Neural crest cell (in vitro differentiated cells): ENCODE data around the gene ZKSCAN3. TPM values are rescaled to one million over a fixed set of nuclear protein-coding genes. Genes with fewer than 3 reads are reported as not detected.
"Not testable (repeated sequence)": the region's sequence is repeated elsewhere in the genome, so short reads cannot be mapped to it uniquely, and the experiment has no call there.

ENCODE experiments used
- DNase-seq: peaks from one replicate; pipeline ENCODE4 v3.0.0; 2021; ENCODE audit warnings: low read depth, mixed read lengths, low spot score
- H3K27ac Mint-ChIP-seq: one replicate; pipeline ENCODE4 v1.8.0; 2021; ENCODE audit warnings: mild to moderate bottlenecking, mixed read lengths; ENCODE audit not compliant: unreplicated experiment
- H3K27me3 Mint-ChIP-seq: 2 replicates; pipeline ENCODE4 v1.8.0; 2021; ENCODE audit warnings: low read depth, mild to moderate bottlenecking, mixed read lengths
- H3K36me3 Mint-ChIP-seq: 2 replicates; pipeline ENCODE4 v1.8.0; 2021; ENCODE audit warnings: low read depth, mild to moderate bottlenecking, mixed read lengths
- H3K4me1 Mint-ChIP-seq: 2 replicates; pipeline ENCODE4 v1.8.0; 2021; ENCODE audit warnings: mixed read lengths
- H3K4me3 Mint-ChIP-seq: one replicate; pipeline ENCODE4 v1.8.0; 2021; ENCODE audit warnings: mild to moderate bottlenecking, mixed read lengths
- H3K9me3 Mint-ChIP-seq: 2 replicates; pipeline ENCODE4 v1.8.0; 2021; ENCODE audit warnings: mixed read lengths
- CTCF ChIP-seq: fragments of 200-600 bp; sonication (generic); conservative IDR thresholded peaks from 2 replicates; pipeline ENCODE4 v1.5.0; 2021; ENCODE audit warnings: antibody characterized with exemption, mild to moderate bottlenecking
- total RNA-seq: library from RNA; stranded (reverse); gene quantifications from 2 replicates; pipeline ENCODE4 v1.2.1, GENCODE V29; 2021

The ZKSCAN3 gene
- total RNA-seq, 1 donor from 2014 or later: 11.5 TPM

GRCh38 chr6:28315628-28316027 lies 34.1 kb upstream of the ZKSCAN3 start:
- TF ChIP-seq CTCF: no peak
- no peaks in the 10 kb centered on the region for H3K27me3 Mint-ChIP-seq
- H3K36me3 Mint-ChIP-seq: peaks cover 10% of the 10 kb centered on the region
- H3K4me3 Mint-ChIP-seq: no peak overlapping the region
- DNase-seq: no peak
- H3K9me3 Mint-ChIP-seq: peaks cover under 1% of the 10 kb centered on the region
- no peak overlapping the region for H3K27ac Mint-ChIP-seq
- H3K4me1 Mint-ChIP-seq: no peaks in the 10 kb centered on the region

- H3K27me3 Mint-ChIP-seq, H3K4me1 Mint-ChIP-seq, H3K27ac Mint-ChIP-seq, DNase-seq, H3K36me3 Mint-ChIP-seq, H3K4me3 Mint-ChIP-seq, H3K9me3 Mint-ChIP-seq: not testable (repeated sequence)
Observed at GRCh38 chr6:28317866-28318265, 31.9 kb upstream of the ZKSCAN3 start.

- Mint-ChIP-seq H3K9me3 (peaks cover 20% of the 10 kb centered on the region), H3K27me3 (no peaks in the 10 kb centered on the region), H3K4me3 (no peak overlapping the region), H3K36me3 (peaks cover 31% of the 10 kb centered on the region), H3K27ac (no peak overlapping the region), H3K4me1 (no peaks in the 10 kb centered on the region)
- no peak for TF ChIP-seq CTCF
- no peak for DNase-seq
Observed at GRCh38 chr6:28322661-28323060, 27.1 kb upstream of the ZKSCAN3 start.

GRCh38 chr6:28323813-28324424 lies 25.8 kb upstream of the ZKSCAN3 start:
- Mint-ChIP-seq H3K27me3 (no peaks in the 10 kb centered on the region), H3K9me3 (peaks cover 25% of the 10 kb centered on the region), H3K4me1 (no peaks in the 10 kb centered on the region), H3K27ac (no peak overlapping the region), H3K36me3 (peaks cover 36% of the 10 kb centered on the region), H3K4me3 (no peak overlapping the region)
- DNase-seq: no peak
- no peak for TF ChIP-seq CTCF

GRCh38 chr6:28326371-28326948 lies 23.3 kb upstream of the ZKSCAN3 start:
- Mint-ChIP-seq H3K36me3 (peaks cover 40% of the 10 kb centered on the region), H3K4me1 (no peaks in the 10 kb centered on the region), H3K4me3 (no peak overlapping the region), H3K27ac (no peak overlapping the region), H3K27me3 (no peaks in the 10 kb centered on the region), H3K9me3 (peaks cover 32% of the 10 kb centered on the region)
- no peak for DNase-seq
- TF ChIP-seq CTCF: no peak

- H3K27me3 Mint-ChIP-seq: no peaks in the 10 kb centered on the region
- no peak for DNase-seq
- no peak overlapping the region for H3K4me3 Mint-ChIP-seq
- H3K9me3 Mint-ChIP-seq: peaks cover 36% of the 10 kb centered on the region
- H3K27ac Mint-ChIP-seq: no peak overlapping the region
- peaks cover 42% of the 10 kb centered on the region for H3K36me3 Mint-ChIP-seq
- TF ChIP-seq CTCF: no peak
- H3K4me1 Mint-ChIP-seq: no peaks in the 10 kb centered on the region
Observed at GRCh38 chr6:28330041-28330440, 19.7 kb upstream of the ZKSCAN3 start.
